SH-SY5Y (cell line): ENCODE data around the gene NECTIN1.

ENCODE experiments used
- GATA2 ChIP-seq: IDR thresholded peaks from 2 replicates; pipeline ENCODE4 v1.6.1; 2011; ENCODE audit warnings: mild to moderate bottlenecking, low read depth, low read length
- GATA3 ChIP-seq: IDR thresholded peaks from 2 replicates; pipeline ENCODE4 v1.6.1; 2011; ENCODE audit warnings: low read depth, mild to moderate bottlenecking, low read length, moderate library complexity

Gene NECTIN1

GRCh38 chr11:119641983-119642745 is 86.8 kb downstream of the NECTIN1 start:
- no peak for TF ChIP-seq GATA2
- TF ChIP-seq GATA3, result no peak

- TF ChIP-seq GATA2 (no peak), GATA3 (no peak)
Observed at GRCh38 chr11:119640541-119640940, 88.5 kb downstream of the NECTIN1 start.

GRCh38 chr11:119639642-119640205 is 89.3 kb downstream of the NECTIN1 start:
- TF ChIP-seq GATA3 (no peak), GATA2 (no peak)

- TF ChIP-seq GATA3 (no peak), GATA2 (no peak)
Observed at GRCh38 chr11:119638851-119639250, 90.1 kb downstream of the NECTIN1 start.

GRCh38 chr11:119637481-119637880 is 91.5 kb downstream of the NECTIN1 start:
- TF ChIP-seq GATA3, result no peak
- TF ChIP-seq GATA2, result no peak

- TF ChIP-seq GATA3, result no peak
- no peak for TF ChIP-seq GATA2
Observed at GRCh38 chr11:119635776-119636175, 93.2 kb downstream of the NECTIN1 start.

- no peak for TF ChIP-seq GATA3
- TF ChIP-seq GATA2, result no peak
Observed at GRCh38 chr11:119635041-119635740, 93.8 kb downstream of the NECTIN1 start.

- TF ChIP-seq GATA2, result no peak
- no peak for TF ChIP-seq GATA3
Observed at GRCh38 chr11:119634301-119634700, 94.7 kb downstream of the NECTIN1 start.

- TF ChIP-seq GATA2 (no peak), GATA3 (no peak)
Observed at GRCh38 chr11:119629834-119630624, 99.0 kb downstream of the NECTIN1 start.

GRCh38 chr11:119629085-119629484 is 99.9 kb downstream of the NECTIN1 start:
- TF ChIP-seq GATA2 (no peak), GATA3 (no peak)

GRCh38 chr11:119627286-119627685 is 101.7 kb downstream of the NECTIN1 start:
- no peak for TF ChIP-seq GATA2

GRCh38 chr11:119626871-119627270 is 102.1 kb downstream of the NECTIN1 start:
- TF ChIP-seq GATA3, result no peak
- TF ChIP-seq GATA2, result no peak

GRCh38 chr11:119626197-119626841 is 102.7 kb downstream of the NECTIN1 start:
- TF ChIP-seq GATA2 (no peak), GATA3 (no peak)
